ENCODE measurements around the gene KIF4B. TPM values are rescaled to one million over a fixed set of nuclear protein-coding genes. Genes with fewer than 3 reads are reported as not detected.

The KIF4B gene
- total and polyA plus RNA-seq, 2 of the 13 experiments (the other 11 are each of a cell fraction or from before 2014, with no cell fraction given): 0.04 TPM; not detected in 1

- Histone ChIP-seq H3K4me2 (ENCODE audit: low read depth, low read length) (no peak overlapping the region), H3K4me1 (ENCODE audit: insufficient read depth, low read length) (no peaks in the 10 kb centered on the region), H3K9ac (ENCODE audit: insufficient read depth, low read depth, low read length) (no peak overlapping the region), H3K36me3 (replicated peaks in 1 of 2; ENCODE audit: control insufficient read depth in 1 of 2, insufficient read depth in 2 of 2, low read length in 2 of 2) (no peaks in the 10 kb centered on the region), H4K20me1 (ENCODE audit: insufficient read depth, low read length) (no peaks in the 10 kb centered on the region), H3K79me2 (ENCODE audit: insufficient read depth, low read length) (no peaks in the 10 kb centered on the region), H3K4me3 (replicated peaks in 1 of 3; ENCODE audit: insufficient read depth in 1 of 3, low read depth in 2 of 3, low read length in 3 of 3) (no peak overlapping the region), H3K27ac (ENCODE audit: extremely low read length, insufficient read depth, low read length) (no peak overlapping the region), H3K27me3 (ENCODE audit: control insufficient read depth in 1 of 2, insufficient read depth in 2 of 2, low read length in 2 of 2) (peaks cover 0 to 1% of the 10 kb centered on the region in 2 experiments; a peak in 2 of 5 replicates), H2AFZ (ENCODE audit: low read length) (no peak overlapping the region), H3K9me3 (ENCODE audit: low read length) (no peaks in the 10 kb centered on the region)
- FAIRE-seq: no peak
- TF ChIP-seq ZNF232 (CRISPR knock-in tag; IDR thresholded peaks at IDR 0.05; ENCODE audit: borderline replicate concordance) (no peak), ZFP82 (CRISPR knock-in tag; IDR thresholded peaks at IDR 0.05; ENCODE audit: borderline replicate concordance) (no peak), DNMT1 (CRISPR knock-in tag; IDR thresholded peaks at IDR 0.05) (no peak), ZNF430 (CRISPR knock-in tag; IDR thresholded peaks at IDR 0.05) (no peak), SRF (IDR thresholded peaks at IDR 0.05; ENCODE audit: low read depth, low read length) (no peak)
- in situ Hi-C loops (cut with HindIII; ENCODE audit: extremely low pct_ligation_motif_present, low pct_unique_long_range_greater_than_20kb): no loop called here
- BruUV-seq (replicated peaks): no TSS peak
- ATAC-seq: no peak
- CTCF ChIA-PET (ENCODE audit: low intra/inter-chr PET ratio, low total read pairs): no interaction called here
- intact Hi-C loops (cut with micrococcal nuclease; ENCODE audit: unreplicated experiment): no loop called here
- DNase-seq (ENCODE audit: low spot score): no peak
- POLR2A ChIA-PET: no interaction called here
Observed at GRCh38 chr5:155044591-155044990, 31.0 kb downstream of the KIF4B start.

- in situ Hi-C loops (cut with HindIII; ENCODE audit: extremely low pct_ligation_motif_present, low pct_unique_long_range_greater_than_20kb): no loop called here
- Histone ChIP-seq H3K9me3 (ENCODE audit: low read length) (no peaks in the 10 kb centered on the region), H3K36me3 (replicated peaks in 1 of 2; ENCODE audit: control insufficient read depth in 1 of 2, insufficient read depth in 2 of 2, low read length in 2 of 2) (no peaks in the 10 kb centered on the region), H3K9ac (ENCODE audit: insufficient read depth, low read depth, low read length) (no peak overlapping the region), H3K4me2 (ENCODE audit: low read depth, low read length) (no peak overlapping the region), H3K79me2 (ENCODE audit: insufficient read depth, low read length) (no peaks in the 10 kb centered on the region), H3K27ac (ENCODE audit: extremely low read length, insufficient read depth, low read length) (no peak overlapping the region), H3K27me3 (ENCODE audit: control insufficient read depth in 1 of 2, insufficient read depth in 2 of 2, low read length in 2 of 2) (peaks cover 0 to 1% of the 10 kb centered on the region in 2 experiments; a peak in 2 of 5 replicates), H3K4me3 (replicated peaks in 1 of 3; ENCODE audit: insufficient read depth in 1 of 3, low read depth in 2 of 3, low read length in 3 of 3) (no peak overlapping the region), H3K4me1 (ENCODE audit: insufficient read depth, low read length) (no peaks in the 10 kb centered on the region), H4K20me1 (ENCODE audit: insufficient read depth, low read length) (no peaks in the 10 kb centered on the region), H2AFZ (ENCODE audit: low read length) (no peak overlapping the region)
- CTCF ChIA-PET (ENCODE audit: low intra/inter-chr PET ratio, low total read pairs): no interaction called here
- DNase-seq (ENCODE audit: low spot score) (no peak), FAIRE-seq (no peak), ATAC-seq (no peak)
- POLR2A ChIA-PET: no interaction called here
- intact Hi-C loops (cut with micrococcal nuclease; ENCODE audit: unreplicated experiment): no loop called here
- WGBS (ENCODE audit: low lambda C conversion rate): 0% methylated on average over 1 of the region's 2 CpGs
- no peak for TF ChIP-seq NR2F2 (IDR thresholded peaks at IDR 0.05; ENCODE audit: borderline replicate concordance, low read depth)
- no peak for TF ChIP-seq ZBTB34 (CRISPR knock-in tag; IDR thresholded peaks at IDR 0.05)
- no peak for TF ChIP-seq PHB2 (IDR thresholded peaks at IDR 0.05; ENCODE audit: partially characterized antibody)
- no peak for TF ChIP-seq XBP1 (CRISPR knock-in tag; IDR thresholded peaks at IDR 0.05)
- BruUV-seq (replicated peaks): no TSS peak
Observed at GRCh38 chr5:155046591-155046990, 33.0 kb downstream of the KIF4B start.

Data from HepG2 (cell line).